Activated CD4-positive, CD25-positive, alpha-beta regulatory T cell treated with anti-CD3 and anti-CD28 coated beads, Interleukin-2, amount 50 U/mL, for 72 hours (primary cell): Measurements from ENCODE around the gene FAM83F.

Experiments used
- DNase-seq: peaks from one replicate; pipeline ENCODE4 v3.0.0; 2021

FAM83F gene

GRCh38 chr22:39995393-39996252 is 869 bp downstream of the FAM83F start:
- DNase-seq: no peak

- DNase-seq: no peak
These were observed 2.0 kb downstream of the FAM83F start for GRCh38 chr22:39996732-39997131.

GRCh38 chr22:39997421-39997820 is 2.7 kb downstream of the FAM83F start:
- DNase-seq: no peak

GRCh38 chr22:39997939-39998726 is 3.4 kb downstream of the FAM83F start:
- DNase-seq: no peak

- DNase-seq: no peak
These were observed 4.5 kb downstream of the FAM83F start for GRCh38 chr22:39999144-39999757.

- no peak for DNase-seq
These were observed 5.4 kb downstream of the FAM83F start for GRCh38 chr22:40000171-40000570.

GRCh38 chr22:40001106-40001505 is 6.4 kb downstream of the FAM83F start:
- no peak for DNase-seq

- no peak for DNase-seq
These were observed 7.2 kb downstream of the FAM83F start for GRCh38 chr22:40001800-40002577.

- no peak for DNase-seq
These were observed 8.4 kb downstream of the FAM83F start for GRCh38 chr22:40002935-40003715.

- DNase-seq: no peak
These were observed 10.1 kb downstream of the FAM83F start for GRCh38 chr22:40004836-40005235.

GRCh38 chr22:40006641-40007040 is 11.9 kb downstream of the FAM83F start:
- DNase-seq: no peak

- DNase-seq: no peak
These were observed 13.3 kb downstream of the FAM83F start for GRCh38 chr22:40007853-40008710.

GRCh38 chr22:40008726-40009291 is 14.1 kb downstream of the FAM83F start:
- no peak for DNase-seq

GRCh38 chr22:40009292-40009774 is 14.6 kb downstream of the FAM83F start:
- no peak for DNase-seq

- DNase-seq: no peak
These were observed 15.4 kb downstream of the FAM83F start for GRCh38 chr22:40009951-40010671.

GRCh38 chr22:40010746-40011145 is 16.0 kb downstream of the FAM83F start:
- no peak for DNase-seq

- no peak for DNase-seq
These were observed 20.0 kb downstream of the FAM83F start for GRCh38 chr22:40014667-40015248.

- no peak for DNase-seq
These were observed 20.7 kb downstream of the FAM83F start for GRCh38 chr22:40015358-40015976.

- no peak for DNase-seq
These were observed 23.3 kb downstream of the FAM83F start for GRCh38 chr22:40018051-40018450.
